GM19463 (cell line): ENCODE data around the gene BSN.
"Not testable (repeated sequence)": the region's sequence is repeated elsewhere in the genome, so short reads cannot be mapped to it uniquely, and the experiment has no call there.

Source experiments
- ATAC-seq: cut with Tn5 transposase; IDR thresholded peaks from one replicate; pipeline ENCODE4 v1.9.1; 2021; ENCODE audit warnings: mild to moderate bottlenecking, moderate library complexity; ENCODE audit not compliant: unreplicated experiment

The BSN gene

DNA sequence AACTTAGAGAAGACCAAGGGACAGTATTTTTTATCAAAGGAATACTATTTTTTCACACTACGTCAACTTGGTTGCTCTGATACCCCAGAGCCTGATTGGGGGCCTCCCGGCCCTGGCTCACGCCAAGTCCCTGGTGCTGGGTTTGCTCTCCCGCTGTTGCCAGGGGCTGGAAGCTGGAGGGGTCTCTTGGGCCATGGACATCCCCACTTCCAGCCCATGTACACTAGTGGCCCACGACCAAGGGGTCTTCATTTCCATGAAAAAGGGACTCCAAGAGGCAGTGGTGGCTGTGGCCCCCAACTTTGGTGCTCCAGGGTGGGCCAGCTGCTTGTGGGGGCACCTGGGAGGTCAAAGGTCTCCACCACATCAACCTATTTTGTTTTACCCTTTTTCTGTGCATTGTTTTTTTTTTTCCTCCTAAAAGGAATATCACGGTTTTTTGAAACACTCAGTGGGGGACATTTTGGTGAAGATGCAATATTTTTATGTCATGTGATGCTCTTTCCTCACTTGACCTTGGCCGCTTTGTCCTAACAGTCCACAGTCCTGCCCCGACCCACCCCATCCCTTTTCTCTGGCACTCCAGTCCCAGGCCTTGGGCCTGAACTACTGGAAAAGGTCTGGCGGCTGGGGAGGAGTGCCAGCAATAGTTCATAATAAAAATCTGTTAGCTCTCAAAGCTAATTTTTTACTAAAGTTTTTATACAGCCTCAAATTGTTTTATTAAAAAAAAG lies 20.3 kb upstream of the BSN start:
- ATAC-seq = no peak

DNA sequence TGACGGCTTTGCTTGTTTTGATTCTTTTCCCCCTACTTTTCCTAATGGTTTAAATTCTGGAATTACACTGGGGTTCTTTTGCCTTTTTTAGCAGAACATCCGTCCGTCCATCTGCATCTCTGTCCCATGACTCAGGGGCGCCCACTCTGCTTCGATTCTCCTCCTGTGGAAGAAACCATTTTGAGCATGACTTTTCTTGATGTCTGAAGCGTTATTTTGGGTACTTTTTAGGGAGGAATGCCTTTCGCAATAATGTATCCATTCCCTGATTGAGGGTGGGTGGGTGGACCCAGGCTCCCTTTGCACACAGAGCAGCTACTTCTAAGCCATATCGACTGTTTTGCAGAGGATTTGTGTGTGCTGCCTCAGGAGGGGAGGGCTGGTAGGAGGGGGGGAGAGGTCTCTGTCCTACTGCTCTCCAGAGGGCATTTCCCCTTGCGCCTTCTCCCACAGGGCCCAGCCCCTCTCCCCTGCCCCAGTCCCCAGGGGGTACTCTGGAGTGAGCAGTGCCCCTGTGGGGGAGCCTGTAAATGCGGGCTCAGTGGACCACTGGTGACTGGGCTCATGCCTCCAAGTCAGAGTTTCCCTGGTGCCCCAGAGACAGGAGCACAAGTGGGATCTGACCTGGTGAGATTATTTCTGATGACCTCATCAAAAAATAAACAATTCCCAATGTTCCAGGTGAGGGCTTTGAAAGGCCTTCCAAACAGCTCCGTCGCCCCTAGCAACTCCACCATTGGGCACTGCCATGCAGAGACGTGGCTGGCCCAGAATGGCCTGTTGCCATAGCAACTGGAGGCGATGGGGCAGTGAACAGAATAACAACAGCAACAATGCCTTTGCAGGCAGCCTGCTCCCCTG lies 19.5 kb upstream of the BSN start:
- ATAC-seq = no peak

DNA sequence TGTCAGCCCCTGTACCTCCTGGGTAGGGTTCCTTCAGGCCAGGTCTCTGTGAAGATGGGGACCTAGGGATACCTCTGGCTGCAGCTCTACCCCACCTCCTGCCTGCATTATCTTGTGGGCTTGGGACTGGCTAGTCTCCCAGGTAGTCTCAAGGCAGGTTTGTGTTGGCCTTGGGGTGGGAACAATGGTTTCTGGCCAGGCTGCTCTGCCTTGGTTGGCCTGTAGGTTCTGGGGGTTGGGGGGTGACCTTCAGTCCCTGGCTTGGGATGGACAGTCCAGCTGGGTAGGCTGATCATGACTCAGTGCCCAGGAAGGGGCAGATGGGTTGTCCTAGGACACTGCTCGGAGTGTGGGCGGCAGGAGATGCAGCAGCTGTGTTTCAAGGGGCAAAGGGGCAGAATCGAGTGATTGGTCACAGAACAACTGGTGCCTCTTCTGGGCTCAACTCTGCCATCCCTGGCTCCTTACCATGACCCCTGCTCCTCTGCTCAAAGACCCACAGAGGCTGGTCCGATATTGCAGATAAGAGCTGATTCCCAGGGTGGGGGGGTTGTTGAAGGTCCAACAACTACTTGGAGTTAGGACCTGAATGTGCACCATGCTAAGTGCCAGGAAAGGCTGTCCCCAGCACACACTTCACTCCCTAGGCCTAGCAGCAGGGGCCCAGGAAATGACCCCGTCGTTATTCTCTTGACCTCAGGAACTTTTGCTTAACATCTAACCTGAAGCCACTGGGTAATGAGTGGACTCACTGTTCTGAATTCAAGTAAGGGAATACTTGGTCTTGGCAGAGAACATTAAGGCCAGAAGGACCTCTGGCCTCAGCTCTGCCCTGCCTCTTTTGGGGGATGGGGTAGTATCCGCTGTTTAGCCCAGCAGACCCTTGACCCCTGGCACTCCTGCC lies 18.1 kb upstream of the BSN start:
- no peak for ATAC-seq

DNA sequence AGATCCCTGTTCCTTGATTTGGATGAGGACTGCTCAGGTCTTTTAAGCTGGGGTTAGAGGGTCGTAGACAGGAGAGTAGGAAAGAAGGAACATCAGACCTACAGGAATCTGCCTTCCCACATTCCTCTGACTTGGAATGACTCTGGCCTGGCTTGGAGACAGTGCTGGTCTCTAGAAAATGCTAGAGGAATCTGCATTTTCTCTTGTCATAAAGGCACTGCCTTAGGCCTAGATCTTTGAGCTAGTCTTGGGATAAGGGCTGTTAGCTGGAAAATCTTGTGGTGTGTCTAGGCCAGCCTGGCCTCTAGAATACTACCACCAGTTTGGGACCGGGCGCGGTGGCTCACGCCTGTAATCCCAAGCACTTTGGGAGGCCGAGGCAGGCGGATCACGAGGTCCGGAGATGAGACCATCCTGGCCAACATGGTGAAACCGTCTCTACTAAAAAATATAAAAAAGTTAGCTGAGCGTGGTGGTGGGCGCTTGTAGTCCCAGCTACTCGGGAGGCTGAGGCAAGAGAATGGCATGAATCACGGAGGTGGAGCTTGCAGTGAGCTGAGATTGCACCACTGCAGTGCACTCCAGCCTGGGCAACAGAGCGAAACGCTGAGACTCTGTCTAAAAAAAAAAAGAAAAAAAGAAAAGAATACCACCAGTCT lies 17.3 kb upstream of the BSN start:
- no peak for ATAC-seq

DNA sequence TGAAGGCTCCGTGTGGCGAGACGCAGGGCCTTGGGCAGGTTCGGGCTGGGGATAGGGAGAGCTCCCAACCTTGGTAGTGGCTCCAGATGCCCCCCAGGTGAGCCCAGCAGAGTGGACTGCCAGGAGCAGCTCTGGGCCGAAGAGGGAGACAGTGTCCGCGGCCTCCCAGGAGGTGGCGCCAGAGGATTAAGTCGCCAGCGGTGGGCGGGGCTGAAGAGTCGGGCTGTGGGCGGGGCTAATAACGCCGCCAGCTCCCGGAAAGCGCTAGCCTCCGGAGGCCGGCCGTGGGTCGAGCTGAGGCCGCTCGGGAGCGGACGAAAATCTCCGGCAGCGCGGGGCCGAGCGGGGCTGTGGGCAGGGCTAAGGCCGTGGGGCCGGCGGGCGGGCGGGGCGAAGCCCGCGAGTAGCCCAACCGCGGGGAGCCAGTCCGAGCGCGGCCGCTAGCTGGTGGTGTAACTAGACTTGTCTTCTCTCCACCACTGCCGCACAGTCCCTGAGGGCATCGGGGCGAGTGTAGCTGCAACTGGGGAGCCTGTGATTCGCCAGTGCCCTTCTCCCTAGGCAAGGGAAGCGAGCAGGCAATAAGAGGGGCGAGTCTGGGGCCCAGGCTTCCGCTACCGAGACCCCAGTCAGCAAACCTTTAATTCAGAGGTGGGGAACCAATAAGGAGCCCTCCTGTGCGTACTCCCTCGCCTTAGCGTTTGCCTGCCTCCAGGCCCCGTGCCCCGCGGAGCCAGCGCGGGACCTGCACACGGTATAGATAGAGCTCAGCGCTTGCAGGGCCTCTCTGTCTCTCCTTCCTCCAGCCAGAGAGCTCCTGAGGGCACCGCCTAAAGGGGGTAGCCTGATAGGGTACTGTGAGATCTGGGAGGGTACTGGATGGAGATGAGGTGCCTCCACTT lies 14.4 kb upstream of the BSN start:
- peak; percentile 95 for ATAC-seq

DNA sequence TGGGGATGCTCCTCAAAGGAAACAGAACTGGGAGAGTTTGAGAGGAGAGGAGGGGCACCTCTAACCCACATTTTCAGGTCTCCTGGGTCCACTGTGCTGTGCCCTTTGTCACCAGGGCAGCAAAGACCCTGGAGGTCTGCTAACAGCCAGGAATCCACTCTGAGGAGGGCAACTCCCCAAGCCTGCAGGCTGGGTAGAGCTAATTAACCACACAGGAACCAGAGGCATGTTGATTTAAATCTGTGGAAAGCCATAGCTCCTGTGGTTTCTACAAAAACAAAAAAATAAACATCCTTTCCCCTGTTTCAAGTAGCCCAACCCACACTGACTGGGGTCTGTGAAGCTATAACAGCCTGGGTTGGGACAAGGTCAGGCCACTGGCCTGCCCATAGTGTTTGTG lies 2.2 kb upstream of the BSN start:
- no peak for ATAC-seq

DNA sequence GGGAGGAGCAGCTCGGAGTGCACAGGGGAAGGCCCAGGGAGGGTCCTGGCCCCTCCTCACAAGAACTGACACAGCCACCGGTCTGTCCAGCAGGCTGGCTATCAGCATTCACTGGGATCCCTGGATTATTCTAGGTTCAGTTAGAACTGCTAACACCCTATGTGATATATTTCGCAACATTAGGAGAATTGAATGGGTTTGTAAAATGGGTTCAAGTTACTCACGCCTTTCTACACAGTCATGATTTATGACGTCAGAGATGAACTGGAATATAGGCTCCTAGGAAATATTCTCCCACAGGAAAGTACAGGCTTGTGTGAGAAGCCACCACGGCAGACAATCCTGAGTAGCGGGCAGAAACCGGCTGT lies 969 bp upstream of the BSN start:
- ATAC-seq = no peak

DNA sequence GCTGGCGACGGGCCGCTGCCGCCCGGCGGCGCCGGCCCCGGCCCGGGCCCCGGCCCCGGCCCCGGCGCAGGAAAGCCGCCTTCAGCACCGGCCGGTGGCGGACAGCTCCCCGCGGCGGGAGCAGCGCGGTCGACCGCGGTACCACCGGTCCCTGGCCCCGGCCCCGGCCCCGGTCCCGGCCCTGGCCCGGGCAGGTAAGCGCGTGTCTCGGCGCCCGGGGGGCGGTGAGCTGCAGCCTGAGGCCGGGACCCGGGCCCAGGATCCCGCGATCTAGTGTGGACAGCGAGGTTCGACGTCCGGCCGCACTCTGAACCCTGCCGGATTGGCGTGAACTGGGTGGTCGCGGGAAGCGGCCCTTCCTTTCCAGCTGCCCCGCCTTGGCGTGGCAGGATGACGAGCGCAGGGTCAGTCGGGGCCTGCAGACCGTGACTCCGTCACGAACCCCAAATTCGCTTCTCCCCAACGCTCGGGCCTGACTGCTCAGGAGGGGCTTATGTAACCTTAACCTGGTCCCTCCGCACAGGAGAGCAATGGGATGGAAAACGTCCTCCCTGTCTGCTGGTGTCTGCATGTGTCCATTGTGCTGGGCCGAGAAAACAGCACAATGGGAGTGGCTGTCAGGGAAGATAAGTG lies 472 bp downstream of the BSN start:
- ATAC-seq = peak; percentile 74

DNA sequence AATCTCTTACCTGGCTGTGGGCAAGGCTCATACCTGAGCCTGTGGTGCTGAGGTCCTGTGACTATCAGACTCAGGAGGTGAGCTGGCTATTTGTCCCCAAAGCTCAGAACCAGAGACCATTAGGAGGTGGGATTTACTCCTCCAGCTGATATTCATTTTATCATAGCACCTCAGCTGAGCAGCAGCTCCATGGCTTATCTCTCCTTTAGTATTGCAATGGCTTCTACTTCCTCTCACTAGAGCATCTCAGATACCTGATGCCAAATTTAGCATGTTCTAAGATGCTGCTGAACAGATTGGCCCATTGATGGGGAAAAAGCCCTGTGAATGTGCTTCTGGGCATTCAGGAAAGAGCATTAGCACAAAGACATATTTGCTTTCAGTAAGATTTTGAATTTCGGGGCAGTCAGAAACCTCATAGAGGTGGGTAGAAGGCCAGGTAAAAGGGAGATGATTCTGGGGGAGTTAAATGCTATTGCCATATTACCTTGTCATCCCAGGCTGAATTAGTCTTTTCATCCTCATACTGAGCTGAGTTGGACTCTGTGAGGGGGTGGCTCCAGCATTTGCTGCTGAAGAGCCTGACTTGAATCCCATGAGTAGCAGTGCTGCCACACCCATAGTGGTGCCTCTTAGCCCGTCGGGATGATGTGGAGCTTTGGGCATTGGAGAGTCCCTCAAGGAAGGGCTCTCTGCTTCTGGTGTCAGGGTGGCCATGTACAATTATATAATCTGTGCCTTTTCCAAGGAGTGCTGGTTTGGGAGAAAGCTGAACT lies 2.4 kb downstream of the BSN start:
- ATAC-seq = no peak

DNA sequence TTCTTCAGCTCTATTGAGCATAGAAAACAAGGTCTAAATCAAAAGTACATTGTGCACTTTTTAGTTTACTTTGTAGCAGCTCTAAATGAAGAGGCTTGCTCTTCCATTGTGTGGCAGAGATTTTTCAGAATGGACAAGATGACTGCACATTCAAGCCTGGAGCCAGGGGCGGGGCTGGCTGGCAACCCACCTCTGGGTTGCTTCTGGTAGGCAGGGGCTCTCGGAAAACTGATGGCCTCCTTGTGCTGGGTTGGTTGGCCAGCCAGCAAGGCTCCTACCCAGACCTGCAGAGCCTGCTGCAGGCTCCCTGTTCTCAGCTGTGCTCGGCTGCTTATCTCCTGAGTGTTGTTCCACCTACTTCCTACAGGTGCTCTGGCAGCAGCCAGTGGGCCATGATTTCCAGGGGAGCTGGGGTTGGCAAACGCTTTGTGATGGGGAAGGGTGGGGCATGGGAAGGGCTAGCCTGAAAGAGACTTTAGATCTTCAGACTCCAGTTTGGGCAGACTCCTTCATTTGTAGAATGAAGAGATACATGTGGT lies 8.8 kb downstream of the BSN start:
- ATAC-seq = no peak

DNA sequence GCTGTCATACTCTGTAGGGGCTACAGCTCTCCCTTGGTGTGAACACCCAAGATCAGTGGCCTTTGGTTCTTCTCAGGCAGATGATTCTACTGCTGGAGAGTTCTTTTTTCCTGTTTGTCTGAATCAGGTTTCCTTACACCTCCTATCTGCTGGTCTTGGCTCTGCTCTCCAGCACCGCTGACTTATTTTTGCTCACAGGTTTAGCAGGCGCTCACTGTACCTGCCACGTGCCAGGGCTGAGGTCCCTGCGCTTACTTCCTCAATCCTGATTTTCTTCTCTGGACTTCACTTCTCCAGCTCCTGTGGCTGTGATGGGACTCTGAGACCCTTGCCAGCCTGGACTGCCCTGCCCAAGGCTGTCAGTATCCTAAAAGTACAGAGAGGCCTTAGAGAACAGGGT lies 9.5 kb downstream of the BSN start:
- no peak for ATAC-seq

DNA sequence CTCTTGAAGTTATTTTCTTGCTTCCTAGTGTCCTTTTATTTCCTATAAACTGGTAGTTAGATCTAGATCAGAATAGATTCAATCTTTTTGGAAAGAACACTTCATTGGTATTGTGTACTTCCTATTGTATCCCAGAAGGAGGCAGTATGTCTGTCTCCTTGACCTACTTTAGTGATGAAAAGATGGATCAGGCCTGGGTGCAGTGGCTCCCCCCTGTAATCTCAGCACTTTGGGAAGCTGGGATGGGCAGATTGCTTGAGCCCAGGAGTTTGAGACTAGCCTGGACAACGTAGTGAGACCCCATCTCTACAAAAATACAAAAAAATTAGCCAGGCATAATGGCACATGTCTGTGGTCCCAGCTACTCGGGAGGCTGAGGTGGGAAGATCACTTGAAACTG lies 12.0 kb downstream of the BSN start:
- no peak for ATAC-seq

DNA sequence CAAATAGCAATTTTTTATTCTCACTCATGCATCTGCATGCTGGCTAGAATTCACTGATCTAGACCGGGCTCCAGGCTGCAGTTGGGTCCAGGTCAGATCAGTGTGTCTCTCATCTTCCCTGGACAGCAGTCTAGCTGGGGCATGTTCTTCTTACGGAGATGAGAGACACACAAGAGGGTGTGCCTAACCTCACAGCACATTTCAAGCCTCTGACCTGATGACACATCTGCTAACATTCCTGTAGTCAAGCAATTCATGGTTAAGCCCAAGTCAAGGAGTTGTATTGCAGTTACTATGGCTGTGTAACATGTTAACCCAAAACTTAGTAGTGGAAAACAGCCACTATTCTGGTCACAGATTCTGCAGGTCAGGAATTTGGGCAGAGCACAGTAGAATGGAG lies 13.1 kb downstream of the BSN start:
- no peak for ATAC-seq

DNA sequence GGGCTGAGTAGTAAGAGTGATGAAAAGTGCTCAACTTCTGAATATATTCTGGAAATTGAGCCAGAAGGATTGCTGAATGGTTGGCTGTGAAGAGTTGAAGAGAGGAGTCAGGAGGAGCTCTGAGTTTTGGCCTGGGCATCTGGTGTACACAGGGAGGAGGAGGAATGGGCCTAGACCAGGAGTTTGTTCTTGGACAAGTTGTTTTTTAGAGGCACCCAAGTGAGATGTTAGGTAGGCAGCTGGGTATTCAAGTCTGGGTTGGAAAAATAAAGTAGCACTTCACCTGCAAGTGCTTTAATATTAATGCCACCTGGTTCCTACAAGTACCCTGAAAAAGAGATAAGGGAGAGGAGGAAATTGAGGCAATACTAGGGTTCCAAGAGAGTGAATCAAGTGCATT lies 14.7 kb downstream of the BSN start:
- ATAC-seq = no peak

DNA sequence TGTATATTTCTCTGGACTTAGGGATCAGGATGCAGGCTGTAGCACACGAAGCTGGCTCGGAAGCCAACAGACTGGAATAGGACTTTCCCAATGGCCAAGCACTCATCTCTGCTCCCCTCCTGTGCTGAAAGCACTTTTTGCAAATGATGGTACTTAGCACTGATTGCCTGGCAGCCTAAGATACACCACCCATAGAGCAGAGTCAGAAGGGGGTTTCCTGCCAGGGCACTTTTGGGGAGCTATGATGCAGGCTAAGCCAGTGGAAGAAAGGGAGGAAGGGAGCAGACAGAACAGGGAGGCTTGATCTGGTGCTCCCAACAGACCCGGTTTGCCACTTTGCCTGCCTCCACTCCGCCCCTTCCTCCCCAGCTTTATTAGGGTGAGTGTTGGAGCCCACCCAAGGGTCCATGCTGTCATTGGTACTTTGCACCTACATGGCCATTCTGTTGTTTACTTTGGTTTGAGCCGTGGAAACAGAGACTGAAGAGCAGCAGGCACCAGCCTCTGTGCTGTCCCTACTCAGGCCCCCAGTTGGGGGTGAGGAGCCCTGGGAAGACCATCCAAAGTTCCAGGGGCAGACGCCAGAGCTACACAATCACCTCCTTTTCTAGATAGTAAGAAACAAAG lies 15.9 kb downstream of the BSN start:
- ATAC-seq = no peak

DNA sequence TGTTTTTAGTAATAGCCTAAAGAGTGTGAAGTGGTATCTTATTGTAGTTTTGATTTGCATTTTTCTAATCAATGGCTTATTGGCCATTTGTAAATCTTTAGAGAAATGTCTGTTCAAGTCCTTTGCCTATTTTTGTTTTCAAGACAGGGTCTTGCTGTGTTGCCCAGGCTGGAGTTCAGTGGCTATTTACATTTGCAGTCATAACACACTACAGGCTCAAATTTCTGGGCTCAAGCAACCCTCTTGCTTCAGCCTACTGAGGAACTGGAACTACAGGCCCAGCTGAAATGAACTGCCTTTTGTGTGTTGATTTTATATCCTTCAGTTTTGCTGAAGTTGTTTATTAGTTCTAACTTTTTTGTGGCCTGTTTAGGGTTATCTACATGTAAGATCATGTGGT lies 27.9 kb downstream of the BSN start:
- no peak for ATAC-seq

DNA sequence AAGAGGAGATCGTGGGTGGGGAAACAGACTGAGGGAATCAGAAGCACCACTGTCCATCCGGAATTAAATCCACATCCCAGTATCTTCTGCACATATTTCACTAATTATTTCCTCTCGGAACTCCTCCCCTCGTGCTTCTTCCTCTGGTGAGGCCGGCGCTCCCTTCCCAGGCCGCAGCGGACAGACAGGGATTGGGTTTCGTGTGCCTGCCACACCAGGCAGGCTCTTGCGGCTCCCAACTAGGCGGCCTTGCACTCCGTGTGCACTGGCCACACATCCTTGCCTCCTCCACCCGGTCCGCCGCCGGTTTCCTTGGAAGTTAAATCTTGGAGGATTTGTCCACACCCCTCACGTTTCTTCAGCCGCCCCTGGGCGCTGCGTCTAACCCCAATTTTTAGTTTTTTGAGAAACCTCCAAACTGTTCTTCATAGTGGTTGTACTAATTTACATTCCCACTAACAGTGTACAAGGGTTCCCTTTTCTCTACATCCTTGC lies 31.0 kb downstream of the BSN start:
- not testable (repeated sequence) for ATAC-seq

DNA sequence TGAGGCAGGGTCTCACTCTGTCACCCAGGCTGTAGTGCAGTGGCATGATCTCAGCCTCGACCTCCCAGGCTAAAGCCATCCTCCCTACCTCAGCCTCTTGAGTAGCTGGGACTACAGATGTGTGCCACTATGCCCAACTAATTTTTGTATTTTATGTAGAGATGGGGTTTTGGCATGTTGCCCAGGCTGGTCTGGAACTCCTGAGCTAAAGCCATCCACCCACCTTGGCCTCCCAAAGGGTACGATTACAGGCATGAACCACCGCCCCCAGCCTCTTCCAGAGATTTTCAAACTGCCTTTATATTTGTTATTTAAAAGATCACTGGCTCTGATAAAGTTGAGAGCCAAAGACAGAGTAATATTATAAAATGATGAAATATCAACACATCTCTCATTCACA lies 37.3 kb downstream of the BSN start:
- no peak for ATAC-seq
